Stomach (tissue), 9 donors: ENCODE results near the gene UNC119B. TPM values are rescaled to one million over a fixed set of nuclear protein-coding genes. Genes with fewer than 3 reads are reported as not detected.

ENCODE experiments used
- DNase-seq, 2 donors: peaks; one replicate each; pipeline versions ENCODE4 v3.0.0 to v3.0.0-alpha.2; 2013 to 2019
- H3K27ac ChIP-seq, 5 donors: fragments of 200-600 bp in 4 of 5; sonication (generic) in 4 of 5; one replicate each; pipeline ENCODE4 v1.5.1; 2013 to 2019; ENCODE audit warnings: mild to moderate bottlenecking in 1 of 5, moderate library complexity in 1 of 5
- H3K27me3 ChIP-seq, 3 donors: fragments of 200-600 bp; sonication (generic); one replicate each; pipeline ENCODE4 v1.5.1; 2017 to 2019; ENCODE audit warnings: mixed run types in 1 of 3
- H3K36me3 ChIP-seq, 4 donors: fragments of 200-600 bp; sonication (generic); 1 replicate in 3 of 4; 2 replicates in 1 of 4; pipeline ENCODE4 v1.5.1; 2016 to 2019
- H3K4me1 ChIP-seq, 4 donors: fragments of 200-600 bp; sonication (generic); one replicate each; pipeline ENCODE4 v1.5.1; 2016 to 2019
- H3K4me3 ChIP-seq, 4 donors: fragments of 200-600 bp; sonication (generic) in 3 of 4; one replicate each; pipeline ENCODE4 v1.5.1; 2016 to 2019; ENCODE audit warnings: mild to moderate bottlenecking in 1 of 4
- H3K9me3 ChIP-seq, 4 donors: fragments of 200-600 bp; sonication (generic); one replicate each; pipeline ENCODE4 v1.5.1; 2016 to 2019
- EP300 ChIP-seq: sonication (generic); formaldehyde crosslinking; IDR thresholded peaks from one replicate; pipeline ENCODE4 v1.6.1; 2017; ENCODE audit warnings: antibody characterized with exemption
- POLR2A ChIP-seq, 4 donors: fragments of 450-650 bp; IDR thresholded peaks; one replicate each; pipeline ENCODE4 v1.6.1; 2016; ENCODE audit warnings: antibody characterized with exemption in 4 of 4, control low read depth in 2 of 4, mild to moderate bottlenecking in 1 of 4, moderate library complexity in 1 of 4
- POLR2AphosphoS5 ChIP-seq, 3 donors: sonication (generic); formaldehyde crosslinking; IDR thresholded peaks; one replicate each; pipeline ENCODE4 v1.6.1; 2016; ENCODE audit warnings: antibody characterized with exemption in 3 of 3
- WGBS, 5 donors: extraction: QIAGEN DNeasy Blood & Tissue Kit in 3 of 5; methylation state at CpG; one replicate each; pipeline versions ENCODE4 v1.1.5 to v1.1.7; 2013 to 2018; 5-methylcytosine and 5-hydroxymethylcytosine counted together
- intact Hi-C: fragments of 100-400 bp; cut with DNase I; formaldehyde crosslinking; loops from one replicate; pipeline ENCODE4 v1.15.1; 2023; ENCODE audit warnings: low total_unique reads
- polyA plus RNA-seq, 3 donors: library from polyadenylated mRNA; stranded (reverse); fragments of 200-250 nt; gene quantifications; one replicate each; pipeline ENCODE4 v1.2.3, GENCODE V29; 2013
- total RNA-seq, 5 donors: library from RNA; depleted of rRNA; stranded (reverse); fragments of >200 nt; gene quantifications; one replicate each; pipeline versions ENCODE4 v1.1.0 to v1.2.3, GENCODE V29; 2014 to 2016
- TF ChIP-seq, protein P1 (sequence below), 7 experiments: fragments of 450-650 bp in 4 of 7; fragments of 200-600 bp in 3 of 7; sonication (generic) in 3 of 7; IDR thresholded peaks; one replicate each; pipeline ENCODE4 v1.5.1; 2016 to 2019; ENCODE audit warnings: antibody characterized with exemption in 7 of 7, control low read depth in 2 of 7, mild to moderate bottlenecking in 1 of 7
- donor health status: healthy with polysubstance abuse.
- donor health status: Bipolar disorder and iron deficiency.
- donor health status: healthy.

Gene UNC119B
- total and polyA plus RNA-seq, 8 donors, result 8.2 to 26.8 (median 15.1) TPM

DNA sequence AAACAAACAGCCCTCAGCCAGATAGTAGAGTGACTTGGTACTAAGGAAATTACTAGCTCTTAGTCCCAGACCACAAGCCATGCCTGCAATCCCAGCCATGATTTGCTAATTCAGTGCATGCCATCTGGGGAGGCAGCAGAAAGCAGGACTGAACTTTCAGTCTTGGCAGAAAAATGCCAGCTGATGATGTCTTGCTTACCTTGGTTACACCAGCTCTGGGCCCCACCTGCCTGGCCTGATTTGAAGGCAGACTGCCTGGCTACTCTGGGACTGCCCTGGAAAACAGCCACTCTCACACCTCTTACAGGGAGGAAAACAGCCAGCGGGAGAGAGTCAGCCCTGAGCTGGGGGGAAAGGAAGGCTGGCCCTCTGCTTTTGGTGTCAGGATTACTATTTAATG, 4.6 kb upstream of the UNC119B start:
- H3K27me3 ChIP-seq, result no peaks in the 10 kb centered on the region
- peaks cover 15 to 45% (median 38%) of the 10 kb centered on the region in 4 donors for H3K4me1 ChIP-seq
- H3K27ac ChIP-seq, result peak overlapping the region in 3 of 5 donors; percentile 18 to 34 (median 23)
- no peaks in the 10 kb centered on the region for H3K9me3 ChIP-seq
- DNase-seq, result peak in 1 of 2 donors; percentile 83
- peaks cover 0 to 34% (median 27%) of the 10 kb centered on the region in 4 donors for H3K36me3 ChIP-seq
- no peak overlapping the region for H3K4me3 ChIP-seq
- peak in 1 of 3 donors; percentile 8 for TF ChIP-seq POLR2AphosphoS5 (IDR thresholded peaks at IDR 0.05)
- no peak for TF ChIP-seq EP300
- TF ChIP-seq, protein P1, sequence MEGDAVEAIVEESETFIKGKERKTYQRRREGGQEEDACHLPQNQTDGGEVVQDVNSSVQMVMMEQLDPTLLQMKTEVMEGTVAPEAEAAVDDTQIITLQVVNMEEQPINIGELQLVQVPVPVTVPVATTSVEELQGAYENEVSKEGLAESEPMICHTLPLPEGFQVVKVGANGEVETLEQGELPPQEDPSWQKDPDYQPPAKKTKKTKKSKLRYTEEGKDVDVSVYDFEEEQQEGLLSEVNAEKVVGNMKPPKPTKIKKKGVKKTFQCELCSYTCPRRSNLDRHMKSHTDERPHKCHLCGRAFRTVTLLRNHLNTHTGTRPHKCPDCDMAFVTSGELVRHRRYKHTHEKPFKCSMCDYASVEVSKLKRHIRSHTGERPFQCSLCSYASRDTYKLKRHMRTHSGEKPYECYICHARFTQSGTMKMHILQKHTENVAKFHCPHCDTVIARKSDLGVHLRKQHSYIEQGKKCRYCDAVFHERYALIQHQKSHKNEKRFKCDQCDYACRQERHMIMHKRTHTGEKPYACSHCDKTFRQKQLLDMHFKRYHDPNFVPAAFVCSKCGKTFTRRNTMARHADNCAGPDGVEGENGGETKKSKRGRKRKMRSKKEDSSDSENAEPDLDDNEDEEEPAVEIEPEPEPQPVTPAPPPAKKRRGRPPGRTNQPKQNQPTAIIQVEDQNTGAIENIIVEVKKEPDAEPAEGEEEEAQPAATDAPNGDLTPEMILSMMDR (IDR thresholded peaks at IDR 0.05), result no peak
- intact Hi-C loops, result no loop called here
- WGBS, 5 donors, result 37 to 67% (median 50%) methylated on average over 1 of the region's 1 CpG

DNA sequence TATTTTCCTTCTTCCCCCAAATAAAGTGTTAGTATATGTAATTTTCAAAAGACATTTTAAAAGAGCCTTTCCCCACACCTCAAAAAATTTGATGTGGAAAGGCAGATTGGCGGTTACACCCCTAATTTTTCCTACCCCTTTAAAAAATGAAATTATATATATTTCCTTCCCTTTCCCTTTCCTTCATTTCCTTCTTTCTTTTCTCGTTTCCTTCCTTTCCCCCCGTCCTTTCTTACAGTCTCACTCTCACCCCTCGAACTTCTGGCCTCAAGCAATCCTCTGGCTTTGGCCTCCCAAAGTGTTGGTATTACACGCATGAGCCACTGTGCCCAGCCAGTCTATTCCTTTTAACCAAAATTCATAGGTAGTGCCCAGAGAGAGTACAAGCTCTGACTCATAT, 4.2 kb upstream of the UNC119B start:
- DNase-seq, result no peak
- Histone ChIP-seq H3K27me3 (no peaks in the 10 kb centered on the region), H3K36me3 (peaks cover 0 to 30% (median 23%) of the 10 kb centered on the region in 4 donors), H3K4me3 (no peak overlapping the region), H3K27ac (peak overlapping the region in 1 of 5 donors; percentile 34), H3K9me3 (no peaks in the 10 kb centered on the region), H3K4me1 (peaks cover 16 to 46% (median 40%) of the 10 kb centered on the region in 4 donors)
- intact Hi-C loops, result no loop called here
- WGBS, 5 donors, result 70 to 85% (median 79%) methylated on average over 5 of the region's 5 CpGs
- TF ChIP-seq POLR2A (IDR thresholded peaks at IDR 0.05), result no peak
- no peak for TF ChIP-seq EP300
- TF ChIP-seq, protein P1 (IDR thresholded peaks at IDR 0.05), result no peak
- TF ChIP-seq POLR2AphosphoS5 (IDR thresholded peaks at IDR 0.05), result no peak

DNA sequence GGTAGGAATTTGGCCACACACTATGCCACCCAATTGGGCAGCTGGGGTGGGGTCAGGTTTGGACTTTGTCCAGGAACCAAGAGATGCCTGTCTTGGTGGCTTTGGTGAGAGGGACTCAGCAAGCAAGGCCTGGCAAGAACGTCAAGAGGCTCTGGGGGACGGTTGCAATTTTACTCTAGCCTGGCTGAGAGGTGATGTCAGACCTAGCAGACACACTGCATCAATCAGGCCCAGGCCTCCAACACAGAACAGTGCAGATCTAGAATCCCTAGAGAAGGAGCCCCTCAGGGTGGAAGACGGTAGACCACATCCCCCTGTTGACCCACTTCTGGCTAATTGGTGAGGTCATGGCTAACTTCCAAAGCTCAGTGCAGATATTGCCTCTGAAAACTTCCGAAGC, 1.6 kb upstream of the UNC119B start:
- DNase-seq, result no peak
- WGBS, 5 donors, result 63 to 85% (median 75%) methylated on average over 4 of the region's 4 CpGs

DNA sequence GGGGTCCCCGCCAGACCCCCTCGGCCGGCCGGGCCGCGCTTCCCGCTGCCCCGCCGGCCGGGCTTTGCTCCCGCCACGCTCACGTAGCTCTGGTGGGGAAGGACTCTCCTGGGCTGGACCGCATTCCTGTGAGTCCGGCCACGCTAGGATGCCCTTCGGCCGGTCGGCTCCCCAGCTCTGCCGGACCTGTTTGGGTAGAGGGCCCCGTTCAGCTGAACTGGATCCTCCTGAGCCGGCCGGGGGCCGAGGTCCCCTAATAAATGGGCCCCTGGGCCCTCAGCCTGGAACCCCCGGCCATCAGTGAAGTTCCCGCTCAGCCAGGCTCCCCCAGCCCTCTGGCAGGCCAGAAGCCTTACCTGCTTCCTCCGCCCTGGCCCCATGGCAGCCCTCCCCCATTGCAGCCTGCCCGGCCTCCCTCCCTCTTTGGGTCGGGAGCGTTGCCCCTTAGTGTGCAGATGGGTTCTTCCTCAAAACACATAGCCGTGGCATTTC, 593 bp downstream of the UNC119B start:
- no peaks in the 10 kb centered on the region for H3K27me3 ChIP-seq
- TF ChIP-seq POLR2AphosphoS5 (IDR thresholded peaks at IDR 0.05), result no peak
- TF ChIP-seq, protein P1 (IDR thresholded peaks at IDR 0.05), result no peak
- TF ChIP-seq EP300, result no peak
- TF ChIP-seq POLR2A (IDR thresholded peaks at IDR 0.05), result no peak
- no peaks in the 10 kb centered on the region for H3K9me3 ChIP-seq
- peaks cover 24 to 49% (median 33%) of the 10 kb centered on the region in 4 donors for H3K4me1 ChIP-seq
- WGBS, 5 donors, result 0 to 1% (median 0%) methylated on average over 17 to 31 of the region's 31 CpGs
- intact Hi-C loops, result loop anchor here (5.0 to 10.0 kb wide), 2 partner anchors 64 to 126 kb away; partner anchors contain the start of gene POP5
- peak overlapping the region; percentile 89 to 92 (median 91) for H3K27ac ChIP-seq
- H3K36me3 ChIP-seq, result peaks cover 16 to 27% (median 24%) of the 10 kb centered on the region in 4 donors
- H3K4me3 ChIP-seq, result peak overlapping the region; percentile 87 to 94 (median 90)
- DNase-seq, result peak in 1 of 2 donors; percentile 51

More for the DNA sequence above, 1.6 kb upstream of the UNC119B start:
- H3K4me1 ChIP-seq, result peaks cover 26 to 52% (median 33%) of the 10 kb centered on the region in 4 donors
- no peaks in the 10 kb centered on the region for H3K9me3 ChIP-seq
- H3K36me3 ChIP-seq, result peaks cover 0 to 13% (median 5%) of the 10 kb centered on the region in 4 donors
- no peaks in the 10 kb centered on the region for H3K27me3 ChIP-seq
- intact Hi-C loops, result no loop called here
- no peak for TF ChIP-seq POLR2AphosphoS5 (IDR thresholded peaks at IDR 0.05)
- TF ChIP-seq EP300, result no peak
- no peak for TF ChIP-seq POLR2A (IDR thresholded peaks at IDR 0.05)
- TF ChIP-seq, protein P1 (IDR thresholded peaks at IDR 0.05), result no peak
- H3K4me3 ChIP-seq, result no peak overlapping the region
- no peak overlapping the region for H3K27ac ChIP-seq
